WERI-Rb-1 (cell line): ENCODE data around the gene GAK.

Source experiments
- DNase-seq: peaks from one replicate; pipeline ENCODE4 v3.0.0-alpha.2; 2020
- H3K27ac ChIP-seq: fragments of 250-450 bp; sonication (Bioruptor Pico); 2 replicates; pipeline ENCODE4 v1.5.1; 2020; ENCODE audit warnings: mild to moderate bottlenecking, moderate library complexity
- H3K27me3 ChIP-seq: fragments of 250-450 bp; sonication (Bioruptor Pico); 2 replicates; pipeline ENCODE4 v1.5.1; 2021; ENCODE audit warnings: mild to moderate bottlenecking, low read depth, moderate library complexity; ENCODE audit not compliant: insufficient read depth, severe bottlenecking
- H3K36me3 ChIP-seq: fragments of 250-450 bp; sonication (Bioruptor Pico); 2 replicates; pipeline ENCODE4 v1.5.1; 2020; ENCODE audit warnings: mild to moderate bottlenecking, moderate library complexity
- H3K4me3 ChIP-seq: 2 replicates; pipeline ENCODE4 v1.5.1; 2011; ENCODE audit warnings: low read depth, mild to moderate bottlenecking, control low read depth, low read length
- H3K9me3 ChIP-seq: fragments of 250-450 bp; sonication (Bioruptor Pico); 2 replicates; pipeline ENCODE4 v1.5.1; 2021; ENCODE audit warnings: mild to moderate bottlenecking, moderate library complexity; ENCODE audit not compliant: severe bottlenecking
- CTCF ChIP-seq: IDR thresholded peaks from 2 replicates; pipeline ENCODE4 v1.5.1; 2011; ENCODE audit warnings: low read depth, mild to moderate bottlenecking, control low read depth, inconsistent platforms, low read length

The GAK gene

DNA sequence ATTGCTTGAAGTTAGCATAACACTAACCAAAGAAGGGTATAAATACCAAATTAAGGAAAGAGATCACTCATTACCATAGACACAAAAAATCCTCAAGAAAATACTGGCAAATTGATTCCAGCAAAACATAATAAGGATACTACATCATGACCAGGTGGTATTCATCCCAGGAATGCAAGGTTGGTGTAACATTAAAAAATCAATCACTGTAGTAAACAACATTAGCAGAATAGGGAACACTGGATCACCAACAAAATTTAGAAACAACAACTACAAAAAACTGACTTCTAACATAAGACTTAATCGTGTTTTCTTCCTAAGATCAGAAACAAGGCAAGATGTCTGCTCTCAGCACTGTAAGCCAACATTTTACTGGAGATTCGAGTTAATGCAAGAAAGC, 14.1 kb downstream of the GAK start:
- H3K4me3 ChIP-seq, result no peak overlapping the region
- no peaks in the 10 kb centered on the region for H3K27me3 ChIP-seq
- no peak overlapping the region for H3K27ac ChIP-seq
- no peak for TF ChIP-seq CTCF
- no peaks in the 10 kb centered on the region for H3K9me3 ChIP-seq
- peaks cover 6% of the 10 kb centered on the region for H3K36me3 ChIP-seq
- DNase-seq, result no peak

DNA sequence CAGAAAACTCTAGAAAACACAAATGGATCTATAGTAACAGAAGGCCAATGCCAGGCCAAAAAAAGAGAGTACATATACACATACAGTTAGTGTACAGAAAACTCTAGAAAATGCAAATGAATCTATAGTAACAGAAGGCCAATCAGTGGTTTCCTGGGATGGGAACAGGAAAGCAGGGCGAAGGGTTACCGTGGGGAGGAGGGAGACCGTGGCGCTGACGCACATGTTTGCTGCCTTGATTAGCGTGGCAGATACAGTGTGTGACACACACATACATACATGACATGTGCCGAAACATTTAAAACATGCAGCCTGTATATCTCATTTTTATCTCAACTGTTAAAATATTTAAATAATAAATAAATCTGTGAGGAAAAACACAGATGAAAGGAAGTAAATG, 14.7 kb downstream of the GAK start:
- Histone ChIP-seq H3K4me3 (no peak overlapping the region), H3K27ac (no peak overlapping the region), H3K9me3 (no peaks in the 10 kb centered on the region), H3K36me3 (peaks cover 8% of the 10 kb centered on the region), H3K27me3 (no peaks in the 10 kb centered on the region)
- no peak for DNase-seq
- no peak for TF ChIP-seq CTCF

GRCh38 chr4:915595-915994, 16.5 kb downstream of the GAK start:
- no peak overlapping the region for H3K4me3 ChIP-seq
- no peaks in the 10 kb centered on the region for H3K27me3 ChIP-seq
- peaks cover 22% of the 10 kb centered on the region for H3K36me3 ChIP-seq
- no peak overlapping the region for H3K27ac ChIP-seq
- no peak for DNase-seq
- no peak for TF ChIP-seq CTCF
- H3K9me3 ChIP-seq, result no peaks in the 10 kb centered on the region

DNA sequence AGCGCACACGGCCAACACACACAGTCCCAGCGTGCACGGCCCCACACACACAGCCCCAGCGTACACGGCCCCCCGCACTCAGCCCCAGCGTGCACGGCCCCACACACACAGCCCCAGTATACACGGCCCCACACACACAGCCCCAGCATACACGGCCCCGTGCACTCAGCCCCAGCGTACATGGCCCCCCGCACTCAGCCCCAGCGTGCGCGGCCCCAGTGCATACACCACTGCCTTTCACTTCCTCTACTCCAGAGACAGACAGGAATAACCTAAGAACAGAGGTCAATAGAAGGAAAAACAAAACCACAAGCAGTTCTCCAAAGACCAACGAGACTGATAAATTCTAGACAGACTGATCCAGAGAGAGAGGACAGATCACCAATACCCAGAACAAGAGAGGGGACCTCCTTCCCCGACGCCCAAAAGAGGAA, 17.1 kb downstream of the GAK start:
- peaks cover 25% of the 10 kb centered on the region for H3K36me3 ChIP-seq
- no peak for DNase-seq
- no peak overlapping the region for H3K27ac ChIP-seq
- H3K4me3 ChIP-seq, result no peak overlapping the region
- H3K9me3 ChIP-seq, result no peaks in the 10 kb centered on the region
- TF ChIP-seq CTCF, result no peak
- no peaks in the 10 kb centered on the region for H3K27me3 ChIP-seq

- DNase-seq, result no peak
- peaks cover 29% of the 10 kb centered on the region for H3K36me3 ChIP-seq
- no peaks in the 10 kb centered on the region for H3K9me3 ChIP-seq
- H3K27me3 ChIP-seq, result no peaks in the 10 kb centered on the region
- no peak overlapping the region for H3K4me3 ChIP-seq
- TF ChIP-seq CTCF, result no peak
- no peak overlapping the region for H3K27ac ChIP-seq
Observed at GRCh38 chr4:914531-914930, 17.6 kb downstream of the GAK start.

- TF ChIP-seq CTCF, result no peak
- H3K9me3 ChIP-seq, result no peaks in the 10 kb centered on the region
- no peak overlapping the region for H3K4me3 ChIP-seq
- peaks cover 33% of the 10 kb centered on the region for H3K36me3 ChIP-seq
- no peak for DNase-seq
- no peaks in the 10 kb centered on the region for H3K27me3 ChIP-seq
- H3K27ac ChIP-seq, result no peak overlapping the region
Observed at GRCh38 chr4:913280-913618, 18.9 kb downstream of the GAK start.
